Breast epithelium (tissue), 3 donors: ENCODE data around the gene ZNF367.

Source experiments
- POLR2A ChIP-seq: fragments of 450-650 bp; IDR thresholded peaks from one replicate; pipeline ENCODE4 v1.6.1; 2016; ENCODE audit warnings: antibody characterized with exemption, mild to moderate bottlenecking, moderate library complexity
- POLR2AphosphoS5 ChIP-seq, 3 donors: sonication (generic); formaldehyde crosslinking; IDR thresholded peaks; one replicate each; pipeline ENCODE4 v1.6.1; 2017; ENCODE audit warnings: antibody characterized with exemption in 3 of 3

GRCh38 chr9:96338299-96338698, 79.9 kb downstream of the ZNF367 start:
- TF ChIP-seq POLR2A (no peak), POLR2AphosphoS5 (IDR thresholded peaks at IDR 0.05) (no peak)
